HepG2 (cell line): ENCODE measurements around the gene CXCL3. TPM values are rescaled to one million over a fixed set of nuclear protein-coding genes. Genes with fewer than 3 reads are reported as not detected.

Experiments used
- ATAC-seq: fragments of 200-7000 bp; cut with Tn5 transposase; 3 replicates; pipeline ENCODE4 v1.9.1; 2020; ENCODE audit warnings: mild to moderate bottlenecking, moderate library complexity
- BruUV-seq: library from RNA; stranded (reverse); fragments of 400-500 nt; replicated peaks from 2 replicates; lab custom pipeline; 2021; lab: Mats Ljungman, UMichigan
- CTCF ChIA-PET: fragments of 300-600 bp; formaldehyde crosslinking; extraction: SDS; loops from one replicate; lab custom pipeline; 2021; ENCODE audit warnings: low total read pairs, inconsistent platforms, low intra/inter-chr PET ratio; lab: Yijun Ruan, JAX
- POLR2A ChIA-PET: fragments of 350-600 bp; sonication (Branson Sonifier 250); formaldehyde crosslinking; loops from one replicate; lab custom pipeline; 2020; ENCODE audit warnings: antibody characterized with exemption, inconsistent platforms; lab: Yijun Ruan, JAX
- DNase-seq: peaks from one replicate; pipeline ENCODE4 v3.0.0-alpha.2; 2015; ENCODE audit warnings: low spot score
- FAIRE-seq: peaks from 3 replicates; lab custom pipeline; 2011; peaks lifted over from hg19 to GRCh38; lab: Jason Lieb, UNC
- H2AFZ ChIP-seq: one replicate; pipeline ENCODE4 v1.6.1; 2011; ENCODE audit warnings: low read length, inconsistent platforms
- H3K27ac ChIP-seq: fragments of 300-600 bp; 3 replicates; pipeline ENCODE4 v1.8.0; 2011; ENCODE audit warnings: mixed run types, mild to moderate bottlenecking, mixed read lengths, low read length, inconsistent platforms; ENCODE audit not compliant: insufficient read depth; ENCODE audit errors: extremely low read length
- H3K27me3 ChIP-seq, 2 experiments: fragments of 200-600 bp in 1 of 2; 2 replicates in 1 of 2; 3 replicates in 1 of 2; pipeline versions ENCODE4 v1.6.0 to v1.8.0; 2011; ENCODE audit warnings: low read length in 2 of 2, mild to moderate bottlenecking in 2 of 2, moderate library complexity in 2 of 2, inconsistent platforms in 1 of 2; ENCODE audit not compliant: insufficient read depth in 2 of 2, control insufficient read depth in 1 of 2
- H3K36me3 ChIP-seq, 2 experiments: fragments of 200-600 bp in 1 of 2; replicated peaks in 1 of 2; 2 replicates in 1 of 2; 3 replicates in 1 of 2; pipeline versions ENCODE4 v1.5.1 to v1.8.0; 2011; ENCODE audit warnings: low read length in 2 of 2, inconsistent platforms in 1 of 2; ENCODE audit not compliant: insufficient read depth in 2 of 2, control insufficient read depth in 1 of 2
- H3K4me1 ChIP-seq: 2 replicates; pipeline ENCODE4 v1.5.1; 2012; ENCODE audit warnings: low read length, inconsistent platforms; ENCODE audit not compliant: insufficient read depth
- H3K4me2 ChIP-seq: 2 replicates; pipeline ENCODE4 v1.6.0; 2011; ENCODE audit warnings: low read depth, low read length, inconsistent platforms
- H3K4me3 ChIP-seq, 3 experiments: fragments of 200-600 bp in 1 of 3; sonication (generic), shearing (Covaris generic) in 1 of 3; replicated peaks in 1 of 3; 2 replicates each; pipeline ENCODE4 v1.5.1; 2011 to 2016; ENCODE audit warnings: low read length in 3 of 3, inconsistent platforms in 2 of 3, low read depth in 2 of 3, mild to moderate bottlenecking in 2 of 3, control low read depth in 1 of 3, mixed read lengths in 1 of 3; ENCODE audit not compliant: insufficient read depth in 1 of 3
- H3K79me2 ChIP-seq: one replicate; pipeline ENCODE4 v1.6.1; 2011; ENCODE audit warnings: low read length, inconsistent platforms; ENCODE audit not compliant: insufficient read depth
- H3K9ac ChIP-seq: 2 replicates; pipeline ENCODE4 v1.6.0; 2011; ENCODE audit warnings: mild to moderate bottlenecking, low read depth, low read length, inconsistent platforms; ENCODE audit not compliant: insufficient read depth
- H3K9me3 ChIP-seq: 2 replicates; pipeline ENCODE4 v1.5.1; 2012; ENCODE audit warnings: mild to moderate bottlenecking, low read length
- H4K20me1 ChIP-seq: 2 replicates; pipeline ENCODE4 v1.6.0; 2011; ENCODE audit warnings: inconsistent platforms, mild to moderate bottlenecking, low read length, moderate library complexity; ENCODE audit not compliant: insufficient read depth
- ARHGAP35 ChIP-seq: sonication (generic); formaldehyde crosslinking; IDR thresholded peaks from 2 replicates; pipeline ENCODE4 v1.9.0; 2022; ENCODE audit warnings: mild to moderate bottlenecking, inconsistent platforms, moderate library complexity, missing genetic modification reagents, borderline replicate concordance
- MXI1 ChIP-seq: IDR thresholded peaks from 3 replicates; pipeline ENCODE4 v1.6.1; 2012; ENCODE audit warnings: low read depth, low read length, inconsistent platforms, borderline replicate concordance
- PHF5A ChIP-seq: IDR thresholded peaks from one replicate; pipeline ENCODE4 v1.6.1; 2018; ENCODE audit warnings: low read depth, missing genetic modification reagents; ENCODE audit not compliant: unreplicated experiment
- ZFP36 ChIP-seq: fragments of 150-350 bp; IDR thresholded peaks from 2 replicates; pipeline ENCODE4 v1.6.1; 2018; ENCODE audit warnings: borderline replicate concordance, low read length, low read depth; ENCODE audit not compliant: partially characterized antibody
- WGBS: methylation state at CpG from one replicate; pipeline ENCODE4 v1.1.6; 2017; ENCODE audit warnings: low lambda C conversion rate; 5-methylcytosine and 5-hydroxymethylcytosine counted together
- in situ Hi-C: cut with HindIII; loops from 2 replicates; pipeline ENCODE4 v1.10.0; 2017; ENCODE audit warnings: low pct_unique_long_range_greater_than_20kb; ENCODE audit not compliant: extremely low pct_ligation_motif_present
- intact Hi-C: fragments of 100-400 bp; cut with micrococcal nuclease; formaldehyde crosslinking; loops from one replicate; pipeline ENCODE4 v1.10.0; 2022; ENCODE audit not compliant: unreplicated experiment
- polyA plus RNA-seq, 8 experiments: library from polyadenylated mRNA; depleted of rRNA in 3 of 8; stranded (reverse) in 7 of 8; unstranded in 1 of 8; fragments of >200 nt; fragmentation: Illumina TruSeq in 4 of 8; extraction: Trizol in 4 of 8; gene quantifications; 2 replicates each; pipeline versions ENCODE4 v1.2.1 to v1.2.3, GENCODE V29; 2011 to 2016; ENCODE audit warnings: low read depth in 4 of 8, missing spikeins in 1 of 8, mixed read lengths in 1 of 8; ENCODE audit not compliant: insufficient read depth in 1 of 8
- total RNA-seq, 5 experiments: library from RNA; depleted of rRNA; stranded (reverse); fragments of >200 nt; fragmentation: Illumina TruSeq; extraction: Trizol; gene quantifications; 2 replicates each; pipeline ENCODE4 v1.2.3, GENCODE V29; 2016; ENCODE audit warnings: low read depth in 1 of 5
- TF ChIP-seq, protein P1 (sequence below): sonication (generic); formaldehyde crosslinking; IDR thresholded peaks from 2 replicates; pipeline ENCODE4 v1.4.0; 2020; ENCODE audit warnings: missing genetic modification reagents, borderline replicate concordance
- TF ChIP-seq, protein P2 (sequence below): sonication (generic); formaldehyde crosslinking; IDR thresholded peaks from 2 replicates; pipeline ENCODE4 v1.4.0; 2020; ENCODE audit warnings: missing genetic modification reagents; ENCODE audit errors: not compliant biosample characterization
- TF ChIP-seq, protein P3 (sequence below): IDR thresholded peaks from 2 replicates; pipeline ENCODE4 v1.6.1; 2018; ENCODE audit warnings: missing genetic modification reagents, mild to moderate bottlenecking, missing compliant biosample characterization
- TF ChIP-seq, protein P4 (sequence below): sonication (generic); formaldehyde crosslinking; IDR thresholded peaks from 2 replicates; pipeline ENCODE4 v1.5.0; 2020; ENCODE audit warnings: mild to moderate bottlenecking, missing genetic modification reagents, borderline replicate concordance
- TF ChIP-seq, protein P5 (sequence below): sonication (generic); formaldehyde crosslinking; IDR thresholded peaks from 2 replicates; pipeline ENCODE4 v1.5.1; 2020; ENCODE audit warnings: mild to moderate bottlenecking, missing genetic modification reagents, borderline replicate concordance

CXCL3 gene
- total and polyA plus RNA-seq, 2 of the 13 experiments (the other 11 are each of a cell fraction or from before 2014, with no cell fraction given), result 0.13 TPM; not detected in 1

DNA sequence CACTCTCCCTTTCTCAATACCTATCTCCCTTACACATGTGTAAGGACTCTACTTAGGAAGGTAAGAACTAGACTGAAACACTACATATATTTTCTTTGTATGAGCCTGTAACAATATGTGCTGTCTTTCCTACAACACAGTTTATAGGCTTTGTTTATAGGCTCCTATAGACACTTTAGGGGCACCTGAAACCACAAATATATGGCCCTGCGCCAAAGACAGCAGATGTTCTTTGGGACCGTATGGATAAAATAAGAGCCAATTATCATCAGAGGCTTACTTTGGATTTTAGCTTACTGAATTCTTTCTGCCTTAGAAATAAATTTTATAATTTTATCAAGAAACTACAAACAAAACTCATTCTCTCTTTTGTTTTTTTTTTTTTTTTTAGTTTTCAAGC lies 16.6 kb upstream of the CXCL3 start (continued):
- TF ChIP-seq, protein P1, sequence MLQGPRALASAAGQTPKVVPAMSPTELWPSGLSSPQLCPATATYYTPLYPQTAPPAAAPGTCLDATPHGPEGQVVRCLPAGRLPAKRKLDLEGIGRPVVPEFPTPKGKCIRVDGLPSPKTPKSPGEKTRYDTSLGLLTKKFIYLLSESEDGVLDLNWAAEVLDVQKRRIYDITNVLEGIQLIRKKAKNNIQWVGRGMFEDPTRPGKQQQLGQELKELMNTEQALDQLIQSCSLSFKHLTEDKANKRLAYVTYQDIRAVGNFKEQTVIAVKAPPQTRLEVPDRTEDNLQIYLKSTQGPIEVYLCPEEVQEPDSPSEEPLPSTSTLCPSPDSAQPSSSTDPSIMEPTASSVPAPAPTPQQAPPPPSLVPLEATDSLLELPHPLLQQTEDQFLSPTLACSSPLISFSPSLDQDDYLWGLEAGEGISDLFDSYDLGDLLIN (CRISPR knock-in tag), result no peak
- TF ChIP-seq MXI1, result no peak
- no peak for TF ChIP-seq ZFP36
- no peak for TF ChIP-seq PHF5A (CRISPR knock-in tag)
- TF ChIP-seq ARHGAP35, result no peak

DNA sequence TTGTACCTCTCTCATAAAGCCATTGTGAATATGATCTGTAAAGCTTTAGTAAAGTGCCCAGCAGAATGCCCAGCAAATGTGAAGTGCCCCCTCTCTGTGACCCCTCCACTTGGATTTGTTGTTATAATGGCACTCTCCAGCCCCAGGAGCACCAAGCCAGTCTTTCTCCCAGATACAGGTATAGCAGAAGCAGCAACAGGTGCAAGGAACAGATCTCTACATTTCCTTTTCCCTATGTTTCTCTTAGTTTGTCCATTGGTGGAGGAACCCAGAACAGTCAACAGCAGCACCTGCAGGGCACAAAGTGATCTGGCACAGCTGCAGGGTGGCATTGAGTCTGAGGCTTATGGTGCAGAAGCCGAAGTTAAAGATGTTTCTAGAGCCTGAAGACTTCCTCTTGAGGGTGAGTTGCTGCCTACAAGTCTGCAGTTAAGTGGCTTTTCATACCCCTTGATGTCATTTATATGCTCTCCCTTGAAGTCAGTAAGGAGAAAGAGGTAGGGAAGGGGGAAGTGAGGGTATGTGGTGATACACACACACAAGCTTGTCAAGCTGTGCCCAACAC lies 16.1 kb upstream of the CXCL3 start:
- H2AFZ ChIP-seq, result no peak overlapping the region
- H3K27me3 ChIP-seq, result no peaks in the 10 kb centered on the region
- no peaks in the 10 kb centered on the region for H3K79me2 ChIP-seq
- intact Hi-C loops (no loop called here), in situ Hi-C loops (no loop called here)
- no peak overlapping the region for H3K4me2 ChIP-seq
- POLR2A ChIA-PET, result no interaction called here
- no peaks in the 10 kb centered on the region for H3K9me3 ChIP-seq
- BruUV-seq, result no TSS peak
- H3K9ac ChIP-seq, result no peak overlapping the region
- H3K27ac ChIP-seq, result no peak overlapping the region
- no peaks in the 10 kb centered on the region for H4K20me1 ChIP-seq
- CTCF ChIA-PET, result no interaction called here
- H3K4me3 ChIP-seq, result no peak overlapping the region
- WGBS, result 0% methylated on average over 1 of the region's 1 CpG
- no peaks in the 10 kb centered on the region for H3K4me1 ChIP-seq
- no peak for ATAC-seq
- FAIRE-seq, result no peak
- DNase-seq, result no peak
- no peaks in the 10 kb centered on the region for H3K36me3 ChIP-seq
- TF ChIP-seq, protein P2, sequence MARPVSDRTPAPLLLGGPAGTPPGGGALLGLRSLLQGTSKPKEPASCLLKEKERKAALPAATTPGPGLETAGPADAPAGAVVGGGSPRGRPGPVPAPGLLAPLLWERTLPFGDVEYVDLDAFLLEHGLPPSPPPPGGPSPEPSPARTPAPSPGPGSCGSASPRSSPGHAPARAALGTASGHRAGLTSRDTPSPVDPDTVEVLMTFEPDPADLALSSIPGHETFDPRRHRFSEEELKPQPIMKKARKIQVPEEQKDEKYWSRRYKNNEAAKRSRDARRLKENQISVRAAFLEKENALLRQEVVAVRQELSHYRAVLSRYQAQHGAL, result no peak
- TF ChIP-seq, protein P3, sequence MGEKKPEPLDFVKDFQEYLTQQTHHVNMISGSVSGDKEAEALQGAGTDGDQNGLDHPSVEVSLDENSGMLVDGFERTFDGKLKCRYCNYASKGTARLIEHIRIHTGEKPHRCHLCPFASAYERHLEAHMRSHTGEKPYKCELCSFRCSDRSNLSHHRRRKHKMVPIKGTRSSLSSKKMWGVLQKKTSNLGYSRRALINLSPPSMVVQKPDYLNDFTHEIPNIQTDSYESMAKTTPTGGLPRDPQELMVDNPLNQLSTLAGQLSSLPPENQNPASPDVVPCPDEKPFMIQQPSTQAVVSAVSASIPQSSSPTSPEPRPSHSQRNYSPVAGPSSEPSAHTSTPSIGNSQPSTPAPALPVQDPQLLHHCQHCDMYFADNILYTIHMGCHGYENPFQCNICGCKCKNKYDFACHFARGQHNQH (CRISPR knock-in tag), result no peak
- TF ChIP-seq, protein P4, sequence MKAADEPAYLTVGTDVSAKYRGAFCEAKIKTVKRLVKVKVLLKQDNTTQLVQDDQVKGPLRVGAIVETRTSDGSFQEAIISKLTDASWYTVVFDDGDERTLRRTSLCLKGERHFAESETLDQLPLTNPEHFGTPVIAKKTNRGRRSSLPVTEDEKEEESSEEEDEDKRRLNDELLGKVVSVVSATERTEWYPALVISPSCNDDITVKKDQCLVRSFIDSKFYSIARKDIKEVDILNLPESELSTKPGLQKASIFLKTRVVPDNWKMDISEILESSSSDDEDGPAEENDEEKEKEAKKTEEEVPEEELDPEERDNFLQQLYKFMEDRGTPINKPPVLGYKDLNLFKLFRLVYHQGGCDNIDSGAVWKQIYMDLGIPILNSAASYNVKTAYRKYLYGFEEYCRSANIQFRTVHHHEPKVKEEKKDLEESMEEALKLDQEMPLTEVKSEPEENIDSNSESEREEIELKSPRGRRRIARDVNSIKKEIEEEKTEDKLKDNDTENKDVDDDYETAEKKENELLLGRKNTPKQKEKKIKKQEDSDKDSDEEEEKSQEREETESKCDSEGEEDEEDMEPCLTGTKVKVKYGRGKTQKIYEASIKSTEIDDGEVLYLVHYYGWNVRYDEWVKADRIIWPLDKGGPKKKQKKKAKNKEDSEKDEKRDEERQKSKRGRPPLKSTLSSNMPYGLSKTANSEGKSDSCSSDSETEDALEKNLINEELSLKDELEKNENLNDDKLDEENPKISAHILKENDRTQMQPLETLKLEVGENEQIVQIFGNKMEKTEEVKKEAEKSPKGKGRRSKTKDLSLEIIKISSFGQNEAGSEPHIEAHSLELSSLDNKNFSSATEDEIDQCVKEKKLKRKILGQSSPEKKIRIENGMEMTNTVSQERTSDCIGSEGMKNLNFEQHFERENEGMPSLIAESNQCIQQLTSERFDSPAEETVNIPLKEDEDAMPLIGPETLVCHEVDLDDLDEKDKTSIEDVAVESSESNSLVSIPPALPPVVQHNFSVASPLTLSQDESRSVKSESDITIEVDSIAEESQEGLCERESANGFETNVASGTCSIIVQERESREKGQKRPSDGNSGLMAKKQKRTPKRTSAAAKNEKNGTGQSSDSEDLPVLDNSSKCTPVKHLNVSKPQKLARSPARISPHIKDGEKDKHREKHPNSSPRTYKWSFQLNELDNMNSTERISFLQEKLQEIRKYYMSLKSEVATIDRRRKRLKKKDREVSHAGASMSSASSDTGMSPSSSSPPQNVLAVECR (CRISPR knock-in tag), result no peak
- TF ChIP-seq, protein P5, sequence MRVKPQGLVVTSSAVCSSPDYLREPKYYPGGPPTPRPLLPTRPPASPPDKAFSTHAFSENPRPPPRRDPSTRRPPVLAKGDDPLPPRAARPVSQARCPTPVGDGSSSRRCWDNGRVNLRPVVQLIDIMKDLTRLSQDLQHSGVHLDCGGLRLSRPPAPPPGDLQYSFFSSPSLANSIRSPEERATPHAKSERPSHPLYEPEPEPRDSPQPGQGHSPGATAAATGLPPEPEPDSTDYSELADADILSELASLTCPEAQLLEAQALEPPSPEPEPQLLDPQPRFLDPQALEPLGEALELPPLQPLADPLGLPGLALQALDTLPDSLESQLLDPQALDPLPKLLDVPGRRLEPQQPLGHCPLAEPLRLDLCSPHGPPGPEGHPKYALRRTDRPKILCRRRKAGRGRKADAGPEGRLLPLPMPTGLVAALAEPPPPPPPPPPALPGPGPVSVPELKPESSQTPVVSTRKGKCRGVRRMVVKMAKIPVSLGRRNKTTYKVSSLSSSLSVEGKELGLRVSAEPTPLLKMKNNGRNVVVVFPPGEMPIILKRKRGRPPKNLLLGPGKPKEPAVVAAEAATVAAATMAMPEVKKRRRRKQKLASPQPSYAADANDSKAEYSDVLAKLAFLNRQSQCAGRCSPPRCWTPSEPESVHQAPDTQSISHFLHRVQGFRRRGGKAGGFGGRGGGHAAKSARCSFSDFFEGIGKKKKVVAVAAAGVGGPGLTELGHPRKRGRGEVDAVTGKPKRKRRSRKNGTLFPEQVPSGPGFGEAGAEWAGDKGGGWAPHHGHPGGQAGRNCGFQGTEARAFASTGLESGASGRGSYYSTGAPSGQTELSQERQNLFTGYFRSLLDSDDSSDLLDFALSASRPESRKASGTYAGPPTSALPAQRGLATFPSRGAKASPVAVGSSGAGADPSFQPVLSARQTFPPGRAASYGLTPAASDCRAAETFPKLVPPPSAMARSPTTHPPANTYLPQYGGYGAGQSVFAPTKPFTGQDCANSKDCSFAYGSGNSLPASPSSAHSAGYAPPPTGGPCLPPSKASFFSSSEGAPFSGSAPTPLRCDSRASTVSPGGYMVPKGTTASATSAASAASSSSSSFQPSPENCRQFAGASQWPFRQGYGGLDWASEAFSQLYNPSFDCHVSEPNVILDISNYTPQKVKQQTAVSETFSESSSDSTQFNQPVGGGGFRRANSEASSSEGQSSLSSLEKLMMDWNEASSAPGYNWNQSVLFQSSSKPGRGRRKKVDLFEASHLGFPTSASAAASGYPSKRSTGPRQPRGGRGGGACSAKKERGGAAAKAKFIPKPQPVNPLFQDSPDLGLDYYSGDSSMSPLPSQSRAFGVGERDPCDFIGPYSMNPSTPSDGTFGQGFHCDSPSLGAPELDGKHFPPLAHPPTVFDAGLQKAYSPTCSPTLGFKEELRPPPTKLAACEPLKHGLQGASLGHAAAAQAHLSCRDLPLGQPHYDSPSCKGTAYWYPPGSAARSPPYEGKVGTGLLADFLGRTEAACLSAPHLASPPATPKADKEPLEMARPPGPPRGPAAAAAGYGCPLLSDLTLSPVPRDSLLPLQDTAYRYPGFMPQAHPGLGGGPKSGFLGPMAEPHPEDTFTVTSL (CRISPR knock-in tag), result no peak
